Epithelial cell of proximal tubule (primary cell): ENCODE measurements around the gene KRT80. TPM values are rescaled to one million over a fixed set of nuclear protein-coding genes. Genes with fewer than 3 reads are reported as not detected.

Source experiments
- DNase-seq: peaks from one replicate; pipeline ENCODE4 v3.0.0-alpha.2; 2011; ENCODE audit warnings: low read depth
- H3K4me3 ChIP-seq: 2 replicates; pipeline ENCODE4 v1.5.1; 2011; ENCODE audit warnings: low read depth, mild to moderate bottlenecking, low read length
- total RNA-seq: library from RNA; depleted of rRNA; stranded (reverse); fragments of >200 nt; gene quantifications from 2 replicates; pipeline ENCODE4 v1.2.3, GENCODE V29; 2015
- TF ChIP-seq, protein P1 (sequence below): conservative IDR thresholded peaks from 2 replicates; pipeline ENCODE4 v1.5.1; 2012; ENCODE audit warnings: low read depth, mild to moderate bottlenecking, low read length

The KRT80 gene
- total RNA-seq, 1 donor from 2014 or later: 18.0 TPM

DNA sequence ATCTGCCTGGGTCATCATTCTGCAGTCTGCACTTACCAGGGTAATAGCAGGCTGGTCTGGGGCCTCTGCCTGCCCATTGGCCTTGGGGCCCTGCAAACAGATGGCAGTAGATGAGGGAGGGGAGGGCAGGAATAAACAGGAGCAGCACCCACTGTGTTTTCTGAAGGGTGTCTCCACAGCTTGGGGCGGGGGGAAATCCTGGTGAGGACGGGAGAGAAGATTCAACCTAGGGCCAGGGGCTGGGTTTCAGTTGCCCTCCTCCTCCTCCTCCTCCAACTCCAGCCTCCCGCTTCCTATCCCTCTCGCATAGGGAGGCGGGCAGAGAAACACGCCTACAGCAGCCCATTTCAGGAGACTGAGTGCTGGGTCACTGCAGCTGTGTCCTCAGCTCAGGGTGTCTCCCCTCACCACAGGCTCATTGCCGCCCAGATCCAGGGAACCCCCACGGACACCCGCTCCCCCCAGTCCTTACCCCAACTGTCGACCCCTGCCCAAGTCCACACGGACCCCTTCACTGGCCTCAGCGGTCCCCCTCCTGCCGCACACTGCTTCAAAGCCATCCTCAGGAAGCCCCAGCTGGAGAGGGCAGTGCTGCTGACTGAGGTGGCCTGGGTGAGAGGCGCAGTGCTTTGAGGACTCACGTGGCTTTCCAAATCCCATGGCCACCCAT is 9.1 kb upstream of the KRT80 start:
- H3K4me3 ChIP-seq: no peak overlapping the region
- no peak for DNase-seq
- TF ChIP-seq, protein P1, sequence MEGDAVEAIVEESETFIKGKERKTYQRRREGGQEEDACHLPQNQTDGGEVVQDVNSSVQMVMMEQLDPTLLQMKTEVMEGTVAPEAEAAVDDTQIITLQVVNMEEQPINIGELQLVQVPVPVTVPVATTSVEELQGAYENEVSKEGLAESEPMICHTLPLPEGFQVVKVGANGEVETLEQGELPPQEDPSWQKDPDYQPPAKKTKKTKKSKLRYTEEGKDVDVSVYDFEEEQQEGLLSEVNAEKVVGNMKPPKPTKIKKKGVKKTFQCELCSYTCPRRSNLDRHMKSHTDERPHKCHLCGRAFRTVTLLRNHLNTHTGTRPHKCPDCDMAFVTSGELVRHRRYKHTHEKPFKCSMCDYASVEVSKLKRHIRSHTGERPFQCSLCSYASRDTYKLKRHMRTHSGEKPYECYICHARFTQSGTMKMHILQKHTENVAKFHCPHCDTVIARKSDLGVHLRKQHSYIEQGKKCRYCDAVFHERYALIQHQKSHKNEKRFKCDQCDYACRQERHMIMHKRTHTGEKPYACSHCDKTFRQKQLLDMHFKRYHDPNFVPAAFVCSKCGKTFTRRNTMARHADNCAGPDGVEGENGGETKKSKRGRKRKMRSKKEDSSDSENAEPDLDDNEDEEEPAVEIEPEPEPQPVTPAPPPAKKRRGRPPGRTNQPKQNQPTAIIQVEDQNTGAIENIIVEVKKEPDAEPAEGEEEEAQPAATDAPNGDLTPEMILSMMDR: no peak

DNA sequence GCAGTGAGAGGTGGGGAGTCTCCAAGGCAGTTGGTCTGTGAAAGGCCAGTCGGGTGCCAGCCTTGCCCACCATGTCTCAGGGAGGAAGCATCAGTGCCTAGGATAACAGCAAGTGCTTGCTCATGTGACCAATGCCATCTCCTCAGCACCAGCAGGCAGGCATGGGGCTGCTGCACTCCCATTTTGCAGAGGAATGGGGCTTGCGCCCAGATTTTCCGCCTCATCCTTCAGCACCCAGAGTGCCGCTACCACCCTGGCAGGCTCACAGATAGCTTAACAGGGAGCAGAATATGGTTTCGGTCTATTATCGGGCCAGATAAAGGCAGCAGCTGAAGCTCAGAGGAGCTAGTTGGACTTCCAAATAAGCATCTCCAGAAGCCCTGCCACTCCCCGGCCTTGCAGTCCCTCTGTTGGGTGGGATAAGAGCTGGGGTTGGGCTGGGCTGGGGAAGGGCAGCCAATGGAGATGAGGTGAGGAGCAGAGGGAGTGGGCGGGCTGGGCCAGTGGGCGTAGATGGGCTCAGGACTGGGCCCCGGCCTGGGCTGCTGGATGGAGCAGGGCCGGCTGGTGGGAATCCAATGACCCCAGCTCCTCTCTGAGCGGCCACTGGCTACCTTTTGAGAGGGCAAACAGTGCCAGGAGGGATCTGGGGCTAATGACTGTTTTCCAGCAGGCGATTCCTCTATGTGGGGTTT is 8.4 kb upstream of the KRT80 start:
- H3K4me3 ChIP-seq: no peak overlapping the region
- TF ChIP-seq, protein P1: no peak
- DNase-seq: no peak

- no peak for DNase-seq
- TF ChIP-seq, protein P1: no peak
- no peak overlapping the region for H3K4me3 ChIP-seq
Observed at GRCh38 chr12:52199294-52199919, 7.6 kb upstream of the KRT80 start.

GRCh38 chr12:52198454-52199215 is 6.8 kb upstream of the KRT80 start:
- no peak overlapping the region for H3K4me3 ChIP-seq
- DNase-seq: no peak
- TF ChIP-seq, protein P1: no peak

DNA sequence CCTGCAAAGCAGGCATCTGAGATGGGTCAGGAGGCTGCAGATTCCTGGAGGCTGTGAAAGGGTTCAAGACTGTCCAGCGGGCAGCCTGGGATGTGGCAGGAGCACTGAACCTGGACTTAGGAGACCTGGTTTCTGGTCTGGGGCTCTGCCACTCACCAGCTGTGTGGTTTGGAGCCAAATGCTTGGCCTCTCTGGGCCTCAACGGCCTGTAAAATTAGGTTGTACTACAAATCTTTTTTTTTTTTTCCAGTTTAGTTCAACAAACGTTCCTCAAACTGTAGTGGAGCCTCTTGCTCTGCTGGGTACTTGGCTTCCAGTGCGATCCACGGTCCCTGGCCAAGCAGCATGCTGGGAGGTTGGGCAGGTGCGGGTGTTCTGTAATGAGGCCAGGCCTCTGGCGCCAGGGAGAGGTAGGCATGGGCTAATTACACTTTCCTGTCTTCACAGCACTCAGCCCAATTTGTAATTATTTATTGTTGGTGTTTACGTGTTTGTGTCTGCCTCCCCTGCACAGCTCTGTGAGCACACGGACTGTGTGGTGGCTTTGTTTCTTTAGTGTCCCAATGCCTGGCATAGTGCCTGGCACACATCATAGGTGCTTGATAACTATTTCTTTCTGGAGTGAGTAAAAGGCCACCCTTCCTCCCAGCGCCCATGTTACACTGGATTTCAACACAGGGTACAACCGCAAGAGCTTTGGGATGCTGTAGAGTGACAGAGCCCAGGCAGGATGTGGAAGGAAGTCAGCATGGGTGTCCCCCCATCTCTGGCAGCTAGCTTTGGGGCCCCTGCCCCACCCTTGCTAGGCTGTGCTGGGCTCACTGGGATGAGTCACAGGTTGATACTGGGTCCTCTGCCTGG is 5.8 kb upstream of the KRT80 start:
- H3K4me3 ChIP-seq: no peak overlapping the region
- no peak for DNase-seq
- TF ChIP-seq, protein P1: no peak
